HPDE6-E6E7 (cell line): ENCODE measurements around the gene SNX1.
"Not testable (repeated sequence)": the region's sequence is repeated elsewhere in the genome, so short reads cannot be mapped to it uniquely, and the experiment has no call there.

Experiments used
- DNase-seq: peaks from one replicate; pipeline ENCODE4 v3.0.0; 2011; ENCODE audit warnings: missing footprints; ENCODE audit errors: extremely low spot score

SNX1 gene

DNA sequence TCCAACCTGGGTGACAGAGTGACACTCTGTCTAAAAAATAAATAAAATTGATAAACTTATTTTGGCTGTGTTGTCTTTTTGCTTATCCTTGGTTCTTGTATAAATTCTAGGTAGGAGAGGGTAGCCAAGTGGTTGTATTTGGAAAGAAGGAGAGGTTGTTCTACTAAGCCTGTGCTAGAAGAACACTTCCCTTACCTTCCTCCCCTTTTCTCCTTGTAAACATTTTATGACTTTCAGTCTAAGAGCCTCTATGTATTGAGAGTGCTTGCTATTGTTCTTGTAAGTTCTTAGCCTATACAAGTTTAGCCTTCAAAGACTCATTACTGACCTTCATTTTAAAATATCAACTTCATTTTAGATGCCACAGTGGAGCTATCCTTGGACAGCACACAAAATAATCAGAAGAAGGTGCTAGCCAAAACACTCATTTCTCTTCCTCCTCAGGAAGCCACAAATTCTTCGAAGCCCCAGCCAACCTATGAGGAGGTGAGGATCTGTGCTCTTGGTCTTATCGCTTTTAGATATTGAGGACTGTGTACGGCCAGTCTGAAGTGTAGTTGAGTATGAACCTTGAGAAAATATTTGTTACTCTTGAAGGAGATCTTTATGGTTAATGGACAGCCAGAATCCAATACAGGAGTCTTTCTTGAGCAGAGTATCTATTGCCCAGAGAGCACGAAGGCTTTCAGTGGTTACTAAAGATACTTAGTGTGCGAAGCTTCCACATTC is 22.1 kb downstream of the SNX1 start:
- DNase-seq, result no peak

- DNase-seq, result not testable (repeated sequence)
Observed at GRCh38 chr15:64120322-64120721, 24.5 kb downstream of the SNX1 start.

DNA sequence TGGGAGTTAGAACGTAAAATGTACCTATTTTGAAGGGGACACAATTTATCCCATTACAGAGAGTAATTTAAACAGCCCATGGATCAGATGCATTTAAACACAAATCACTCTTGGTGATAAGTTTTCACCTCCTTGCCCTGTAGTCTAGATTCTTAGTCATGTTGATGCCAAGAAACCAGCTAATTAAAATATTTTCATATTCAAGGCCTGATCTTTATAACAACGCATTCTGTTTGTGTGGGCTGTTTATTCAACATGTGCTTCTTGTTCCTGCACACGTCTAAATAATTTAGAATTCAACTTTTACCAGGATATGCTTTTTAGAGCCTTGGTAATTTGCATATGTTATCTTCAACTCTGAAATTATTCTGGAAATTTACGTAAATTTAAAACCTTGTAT is 25.8 kb downstream of the SNX1 start:
- DNase-seq, result no peak

- no peak for DNase-seq
Observed at GRCh38 chr15:64122444-64122843, 26.7 kb downstream of the SNX1 start.

- DNase-seq, result no peak
Observed at GRCh38 chr15:64122936-64123351, 27.2 kb downstream of the SNX1 start.

DNA sequence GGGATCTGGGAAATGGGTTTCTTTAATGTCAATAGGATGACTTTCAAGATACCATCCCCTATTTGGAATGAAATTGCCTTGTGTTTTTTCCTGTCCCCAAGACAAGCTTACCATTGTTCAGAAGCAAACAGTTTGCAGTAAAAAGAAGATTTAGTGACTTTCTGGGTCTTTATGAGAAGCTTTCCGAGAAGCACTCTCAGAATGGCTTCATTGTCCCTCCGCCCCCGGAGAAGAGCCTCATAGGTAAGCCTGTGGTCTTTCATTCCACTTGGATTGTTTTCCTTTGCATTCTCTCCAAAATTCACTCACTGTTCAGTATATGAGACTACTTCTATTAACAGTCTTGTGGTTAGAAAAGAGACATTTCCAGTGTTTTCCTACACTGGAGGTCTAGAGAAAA is 30.2 kb downstream of the SNX1 start:
- DNase-seq, result no peak

DNA sequence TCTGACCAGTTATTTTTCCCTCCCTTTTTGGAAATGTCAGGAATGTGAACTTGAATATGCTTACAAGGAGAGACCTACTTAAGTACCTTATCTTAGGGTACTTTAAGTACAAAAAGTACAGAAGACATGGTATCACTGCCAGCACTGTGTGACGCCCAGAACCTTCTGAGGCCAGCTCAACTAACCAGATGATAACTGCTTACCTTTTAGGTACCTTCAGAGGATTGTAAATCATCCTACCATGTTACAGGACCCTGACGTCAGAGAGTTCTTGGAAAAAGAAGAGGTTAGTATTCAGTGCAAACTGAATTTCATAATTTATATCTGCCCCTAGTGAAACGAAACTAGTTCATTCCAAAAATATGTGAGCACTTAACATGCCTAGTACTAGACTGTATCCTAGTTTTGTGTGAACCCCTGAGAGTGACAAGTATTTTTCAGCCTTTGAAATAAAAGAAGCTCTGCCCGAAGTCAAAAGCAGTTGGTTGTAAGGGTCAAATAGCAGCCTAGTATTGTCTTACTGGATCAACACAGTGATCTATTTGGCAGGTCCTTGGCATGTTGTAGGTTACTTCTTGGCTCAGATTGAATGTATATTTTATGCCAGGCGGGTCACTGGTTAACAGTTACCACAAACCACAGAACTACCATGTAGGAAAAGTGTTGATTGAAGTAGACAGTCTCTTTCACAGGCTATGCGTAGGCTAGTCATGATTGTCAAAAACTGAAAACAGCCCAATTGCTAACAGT is 31.9 kb downstream of the SNX1 start:
- no peak for DNase-seq

- no peak for DNase-seq
Observed at GRCh38 chr15:64130159-64130558, 34.4 kb downstream of the SNX1 start.

DNA sequence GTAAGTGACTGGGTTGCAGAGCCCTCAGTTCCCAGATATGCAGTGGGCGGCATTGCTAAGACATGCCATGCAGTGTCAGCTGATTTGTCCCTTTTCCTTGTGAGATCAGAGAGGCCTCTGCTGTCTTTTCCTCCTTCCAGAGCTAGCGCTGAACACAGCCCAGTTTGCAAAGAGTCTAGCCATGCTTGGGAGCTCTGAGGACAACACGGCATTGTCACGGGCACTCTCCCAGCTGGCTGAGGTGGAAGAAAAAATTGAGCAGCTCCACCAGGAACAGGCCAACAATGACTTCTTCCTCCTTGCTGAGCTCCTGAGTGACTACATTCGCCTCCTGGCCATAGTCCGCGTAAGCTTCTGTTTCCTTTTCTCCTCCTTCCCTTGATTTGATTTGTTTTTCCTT is 35.8 kb downstream of the SNX1 start:
- DNase-seq, result no peak

DNA sequence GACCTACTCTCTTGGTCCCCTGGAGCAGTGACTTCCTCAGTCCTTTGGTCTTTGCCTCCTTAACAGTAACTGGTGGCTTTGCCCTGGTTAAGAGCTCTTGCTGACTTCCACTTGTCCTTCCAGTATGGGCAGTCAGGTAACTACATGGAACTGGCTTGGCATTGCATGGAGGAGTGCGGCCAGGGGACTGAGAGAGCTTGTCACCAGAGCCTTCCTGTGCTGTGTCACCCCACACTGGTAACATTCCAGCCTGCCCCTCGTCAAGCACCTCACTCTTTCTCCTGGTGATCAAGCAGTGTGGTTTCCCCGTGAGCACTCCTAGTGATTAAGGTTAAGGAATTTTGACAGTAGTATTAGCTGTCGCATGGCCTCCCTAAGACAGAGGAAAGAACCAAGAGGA is 36.4 kb downstream of the SNX1 start:
- DNase-seq, result no peak

GRCh38 chr15:64133623-64134344 is 38.0 kb downstream of the SNX1 start:
- DNase-seq, result no peak

DNA sequence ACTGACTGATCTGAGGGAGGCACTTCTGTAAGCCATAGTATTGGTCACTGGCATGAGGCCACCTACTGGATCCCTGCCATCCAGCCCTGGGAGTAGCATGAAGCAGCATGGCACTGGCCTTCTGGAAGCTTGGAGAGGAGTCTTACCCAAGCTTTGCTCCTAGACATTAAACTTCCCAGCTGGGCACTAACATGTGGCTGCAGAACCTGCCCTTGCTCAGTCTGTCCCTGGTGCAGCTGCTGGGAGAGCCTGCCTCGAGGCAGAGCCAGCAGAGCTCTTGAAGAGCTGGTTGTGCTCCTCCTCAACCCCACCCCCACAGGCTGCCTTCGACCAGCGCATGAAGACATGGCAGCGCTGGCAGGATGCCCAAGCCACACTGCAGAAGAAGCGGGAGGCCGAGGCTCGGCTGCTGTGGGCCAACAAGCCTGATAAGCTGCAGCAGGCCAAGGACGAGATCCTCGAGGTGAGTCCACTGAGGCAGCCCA is 38.6 kb downstream of the SNX1 start:
- no peak for DNase-seq

GRCh38 chr15:64136347-64136746 is 40.6 kb downstream of the SNX1 start:
- DNase-seq, result no peak

DNA sequence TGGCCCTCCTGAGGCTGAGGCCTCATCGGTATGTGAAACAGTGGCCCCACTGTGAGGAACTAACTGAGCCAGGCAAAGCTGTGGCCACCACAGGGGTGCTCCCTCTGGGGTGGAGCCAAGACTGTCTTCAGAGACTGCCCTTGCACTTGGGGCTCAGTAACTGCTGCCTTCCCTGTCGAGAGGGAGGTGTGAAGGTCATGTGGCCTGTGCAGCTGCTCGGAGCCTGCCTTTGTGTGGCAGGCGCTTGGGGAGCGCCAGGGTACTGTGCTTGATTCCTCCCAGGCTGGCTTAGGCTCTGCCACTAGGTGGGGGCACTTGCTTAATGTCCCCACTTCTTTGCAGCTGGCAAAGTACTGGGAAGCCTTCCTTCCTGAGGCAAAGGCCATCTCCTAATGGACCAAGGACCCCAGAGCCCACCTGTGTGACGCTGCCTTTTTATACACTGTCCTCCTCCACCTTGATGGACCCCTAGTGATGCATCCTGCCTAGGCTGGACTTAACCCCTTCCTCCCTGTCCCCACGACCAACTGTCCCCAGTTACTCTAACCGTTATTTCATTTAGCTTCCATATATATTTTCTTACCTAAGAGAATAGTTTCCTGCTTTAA is 41.5 kb downstream of the SNX1 start:
- DNase-seq, result no peak

DNA sequence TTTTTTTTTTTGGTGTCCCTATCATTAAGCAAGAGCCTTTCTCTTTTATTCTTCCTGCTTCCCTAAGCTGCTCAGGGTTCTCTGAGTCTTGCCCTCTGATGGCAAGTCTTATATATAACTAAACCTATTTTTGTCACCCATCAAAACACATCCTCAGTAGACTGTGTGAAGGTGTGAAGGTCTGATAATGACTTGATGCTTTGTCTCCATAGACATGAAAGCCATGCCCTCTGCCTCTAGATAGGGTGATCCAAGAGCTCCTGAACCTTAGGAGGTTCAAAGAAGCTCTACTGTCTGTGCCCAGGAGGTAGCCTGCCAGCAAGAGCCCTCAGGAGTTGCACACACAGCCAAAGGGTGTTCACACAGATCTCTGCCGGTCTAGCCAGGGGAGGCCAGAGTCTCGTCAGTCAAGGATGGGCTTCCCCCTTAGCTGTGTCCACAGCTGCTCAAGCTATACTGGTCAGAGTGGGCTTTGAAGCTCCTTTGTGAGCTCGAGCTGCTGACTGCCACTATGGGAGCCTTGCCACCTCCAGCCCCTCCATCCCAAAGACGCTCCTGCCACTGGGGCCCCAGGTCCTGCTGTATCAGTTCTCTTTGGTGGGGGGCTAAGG is 42.7 kb downstream of the SNX1 start:
- DNase-seq, result no peak

DNA sequence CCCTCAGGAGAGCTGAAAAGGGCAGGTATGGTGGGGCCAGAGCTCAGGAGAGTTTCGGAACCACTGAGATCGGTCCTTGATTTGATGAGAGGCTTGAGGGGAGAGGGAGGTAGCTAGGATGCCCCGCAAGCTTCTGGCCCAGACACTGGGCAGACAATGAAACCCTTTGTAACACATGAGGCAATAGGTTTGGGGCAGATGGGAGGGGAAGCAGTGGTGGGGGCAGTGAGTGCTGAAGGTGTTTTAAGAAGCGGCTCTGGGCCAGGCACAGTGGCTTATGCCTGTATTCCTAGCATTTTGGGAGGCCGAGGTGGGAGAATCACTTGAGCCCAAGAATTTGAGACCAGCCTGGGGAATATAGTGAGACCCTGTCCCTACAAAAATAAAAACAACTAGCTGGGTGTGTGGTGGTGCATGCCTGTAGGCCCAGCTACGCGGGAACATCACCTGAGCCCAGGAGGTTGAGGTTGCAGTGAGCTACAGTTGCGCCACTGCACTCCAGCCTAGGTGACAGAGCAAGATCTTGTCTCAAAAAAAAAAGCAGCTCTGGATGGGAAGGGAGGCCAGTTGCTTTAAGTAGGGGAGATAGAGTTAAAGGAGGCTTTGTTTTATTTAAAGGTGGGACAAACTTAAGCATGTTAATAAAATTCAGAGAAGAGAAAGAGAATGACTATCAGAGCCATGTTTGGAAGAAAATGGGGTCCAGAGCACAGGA is 46.2 kb downstream of the SNX1 start:
- no peak for DNase-seq

DNA sequence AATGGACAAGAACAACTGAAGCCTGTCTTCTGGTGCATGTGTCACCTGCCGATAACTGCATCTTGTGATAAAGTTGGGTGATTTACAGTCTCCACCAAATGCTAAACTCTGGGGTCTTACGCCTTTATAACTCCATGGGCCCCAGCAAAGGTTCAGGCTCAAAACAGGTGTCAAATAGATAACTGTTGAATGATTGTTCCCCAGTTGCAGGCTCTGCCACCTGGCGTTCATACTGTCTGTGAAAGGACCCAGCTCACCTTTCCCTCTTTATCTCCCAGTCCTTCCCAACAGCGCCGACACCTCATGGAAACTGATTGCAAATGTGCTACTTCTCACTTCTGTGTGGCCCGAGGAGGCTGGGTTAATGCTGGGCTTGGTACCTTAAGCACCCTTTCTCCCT is 47.5 kb downstream of the SNX1 start:
- no peak for DNase-seq

DNA sequence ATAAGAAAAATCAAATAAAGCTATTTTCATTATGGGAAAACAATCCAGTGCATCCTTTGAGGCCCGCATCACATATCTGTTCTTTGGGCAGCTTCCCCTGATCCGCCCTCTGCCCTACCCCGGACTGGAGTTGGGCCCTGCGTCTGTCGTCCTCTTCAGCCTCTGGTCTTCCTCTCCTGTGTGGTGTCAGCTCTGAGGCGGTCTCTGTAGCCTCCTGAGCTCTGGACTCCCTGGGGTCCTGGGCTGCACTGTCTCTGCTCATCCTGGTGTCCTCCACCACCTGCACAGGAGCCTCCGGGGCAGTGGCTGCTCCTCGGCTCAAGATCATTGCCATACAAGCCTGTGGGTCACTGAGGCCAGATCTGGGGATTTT is 48.4 kb downstream of the SNX1 start:
- no peak for DNase-seq

DNA sequence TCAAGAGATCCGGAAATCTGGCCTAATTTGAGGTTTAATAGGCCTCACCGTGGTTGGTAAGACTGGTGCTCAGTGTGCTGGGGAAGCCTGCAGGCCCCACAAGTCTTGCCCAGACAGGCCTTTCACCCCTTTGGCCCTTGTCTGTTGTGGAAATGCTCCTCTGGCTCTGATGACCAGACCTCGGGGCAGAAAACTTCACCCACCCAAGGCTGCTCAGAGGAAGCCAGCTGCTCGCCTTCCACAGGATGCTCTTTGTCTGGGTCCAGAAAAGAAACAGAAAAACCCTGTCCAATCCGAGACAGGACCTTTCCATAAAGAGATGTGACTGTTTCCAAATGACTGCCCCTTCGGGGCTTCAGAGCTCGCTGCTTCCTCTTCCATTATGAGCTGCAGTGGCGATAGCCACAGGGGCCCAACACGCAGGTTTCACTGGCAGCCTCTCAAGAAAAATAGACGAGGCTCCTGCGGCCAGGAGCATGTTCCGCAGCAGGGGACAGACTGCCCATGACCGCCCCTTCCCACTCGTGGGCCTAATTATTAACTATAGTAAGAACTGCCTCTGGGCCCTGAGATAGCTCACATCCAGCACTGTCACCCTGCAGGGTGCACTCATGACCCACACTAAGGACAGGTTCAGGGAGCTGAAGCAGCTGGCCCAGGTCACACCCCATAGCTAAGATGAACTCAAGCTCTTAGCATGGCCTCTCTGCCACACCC is 48.9 kb downstream of the SNX1 start:
- no peak for DNase-seq

GRCh38 chr15:64146041-64146440 is 50.3 kb downstream of the SNX1 start:
- no peak for DNase-seq

GRCh38 chr15:64146520-64146884 is 50.7 kb downstream of the SNX1 start:
- no peak for DNase-seq
